Esophagus squamous epithelium (tissue), 5 donors: ENCODE measurements around the gene DDO. TPM values are rescaled to one million over a fixed set of nuclear protein-coding genes. Genes with fewer than 3 reads are reported as not detected.
A peak's percentile ranks its signal among the peaks of the same experiment; 100 is the strongest.
"Not testable (repeated sequence)": the region's sequence is repeated elsewhere in the genome, so short reads cannot be mapped to it uniquely, and the experiment has no call there.

Source experiments
- DNase-seq: peaks from one replicate; lab custom pipeline; 2025; lab: John Stamatoyannopoulos, UW
- H3K27ac ChIP-seq, 4 donors: fragments of 200-600 bp; sonication (generic); one replicate each; pipeline ENCODE4 v1.5.1; 2016 to 2019; ENCODE audit warnings: mild to moderate bottlenecking in 1 of 4
- H3K27me3 ChIP-seq, 4 donors: fragments of 200-600 bp; sonication (generic); 1 replicate in 3 of 4; 2 replicates in 1 of 4; pipeline versions ENCODE4 v1.5.1 to v1.6.0; 2017 to 2021; ENCODE audit warnings: antibody characterized with exemption in 1 of 4
- H3K36me3 ChIP-seq, 3 donors: fragments of 200-600 bp; sonication (generic); one replicate each; pipeline ENCODE4 v1.5.1; 2016 to 2019
- H3K4me1 ChIP-seq, 3 donors: fragments of 200-600 bp; sonication (generic); one replicate each; pipeline ENCODE4 v1.5.1; 2017 to 2019
- H3K4me3 ChIP-seq, 4 donors: fragments of 200-600 bp; sonication (generic); 1 replicate in 3 of 4; 2 replicates in 1 of 4; pipeline ENCODE4 v1.5.1; 2016 to 2019; ENCODE audit warnings: mild to moderate bottlenecking in 2 of 4, moderate library complexity in 1 of 4
- H3K9me3 ChIP-seq, 3 donors: fragments of 200-600 bp; sonication (generic); one replicate each; pipeline ENCODE4 v1.5.1; 2016 to 2019
- POLR2A ChIP-seq, 4 donors: fragments of 450-650 bp; IDR thresholded peaks; one replicate each; pipeline ENCODE4 v1.6.1; 2017; ENCODE audit warnings: antibody characterized with exemption in 4 of 4, mild to moderate bottlenecking in 4 of 4, moderate library complexity in 3 of 4
- WGBS, 2 donors: methylation state at CpG; one replicate each; pipeline ENCODE4 v1.1.5; 2018; 5-methylcytosine and 5-hydroxymethylcytosine counted together
- intact Hi-C: fragments of 100-400 bp; cut with DNase I; formaldehyde crosslinking; loops from one replicate; pipeline ENCODE4 v1.15.0; 2022
- total RNA-seq, 4 donors: library from RNA; depleted of rRNA; stranded (reverse); fragments of >200 nt; gene quantifications; one replicate each; pipeline ENCODE4 v1.1.0, GENCODE V29; 2016
- TF ChIP-seq, protein P1 (sequence below), 6 experiments: fragments of 450-650 bp in 4 of 6; fragments of 200-600 bp in 2 of 6; sonication (generic) in 2 of 6; IDR thresholded peaks; one replicate each; pipeline ENCODE4 v1.5.1; 2016 to 2019; ENCODE audit warnings: antibody characterized with exemption in 6 of 6, mild to moderate bottlenecking in 4 of 6, moderate library complexity in 4 of 6
- donor health status: DM: yes; HTN: yes; CAD: no.

DDO gene
- total RNA-seq, 4 donors from 2014 or later = 0.57 to 0.79 TPM; not detected in 2

DNA sequence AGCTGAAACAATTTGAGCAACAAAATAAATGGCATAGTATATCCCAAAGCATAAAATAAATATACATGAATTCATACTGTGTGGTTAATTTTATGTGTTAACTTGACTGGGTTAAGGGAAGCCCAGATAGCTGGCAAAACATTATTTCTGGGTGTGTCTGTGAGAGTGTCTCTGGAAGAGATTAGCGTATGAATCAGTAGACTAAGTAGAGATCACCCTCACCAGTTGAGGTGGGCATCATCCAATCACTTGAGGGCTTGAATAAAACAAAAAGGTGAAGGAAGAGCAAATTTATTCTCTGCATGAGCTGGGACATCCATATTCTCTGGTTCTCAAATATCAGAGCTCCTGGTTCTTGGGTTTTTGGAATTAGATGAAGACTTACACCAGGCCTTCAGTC, 43.1 kb upstream of the DDO start:
- H3K4me3 ChIP-seq = no peak overlapping the region
- no peaks in the 10 kb centered on the region for H3K36me3 ChIP-seq
- peaks cover 0 to 4% (median 0%) of the 10 kb centered on the region in 4 donors for H3K27me3 ChIP-seq
- TF ChIP-seq POLR2A (IDR thresholded peaks at IDR 0.05) = no peak
- TF ChIP-seq, protein P1, sequence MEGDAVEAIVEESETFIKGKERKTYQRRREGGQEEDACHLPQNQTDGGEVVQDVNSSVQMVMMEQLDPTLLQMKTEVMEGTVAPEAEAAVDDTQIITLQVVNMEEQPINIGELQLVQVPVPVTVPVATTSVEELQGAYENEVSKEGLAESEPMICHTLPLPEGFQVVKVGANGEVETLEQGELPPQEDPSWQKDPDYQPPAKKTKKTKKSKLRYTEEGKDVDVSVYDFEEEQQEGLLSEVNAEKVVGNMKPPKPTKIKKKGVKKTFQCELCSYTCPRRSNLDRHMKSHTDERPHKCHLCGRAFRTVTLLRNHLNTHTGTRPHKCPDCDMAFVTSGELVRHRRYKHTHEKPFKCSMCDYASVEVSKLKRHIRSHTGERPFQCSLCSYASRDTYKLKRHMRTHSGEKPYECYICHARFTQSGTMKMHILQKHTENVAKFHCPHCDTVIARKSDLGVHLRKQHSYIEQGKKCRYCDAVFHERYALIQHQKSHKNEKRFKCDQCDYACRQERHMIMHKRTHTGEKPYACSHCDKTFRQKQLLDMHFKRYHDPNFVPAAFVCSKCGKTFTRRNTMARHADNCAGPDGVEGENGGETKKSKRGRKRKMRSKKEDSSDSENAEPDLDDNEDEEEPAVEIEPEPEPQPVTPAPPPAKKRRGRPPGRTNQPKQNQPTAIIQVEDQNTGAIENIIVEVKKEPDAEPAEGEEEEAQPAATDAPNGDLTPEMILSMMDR (IDR thresholded peaks at IDR 0.05) = no peak
- 93 to 95% methylated on average over 1 of the region's 1 CpG for WGBS, 2 donors
- H3K9me3 ChIP-seq = peaks cover 0 to 24% (median 21%) of the 10 kb centered on the region in 3 donors
- no peak for DNase-seq
- no peaks in the 10 kb centered on the region for H3K4me1 ChIP-seq
- intact Hi-C loops = no loop called here
- H3K27ac ChIP-seq = no peak overlapping the region

DNA sequence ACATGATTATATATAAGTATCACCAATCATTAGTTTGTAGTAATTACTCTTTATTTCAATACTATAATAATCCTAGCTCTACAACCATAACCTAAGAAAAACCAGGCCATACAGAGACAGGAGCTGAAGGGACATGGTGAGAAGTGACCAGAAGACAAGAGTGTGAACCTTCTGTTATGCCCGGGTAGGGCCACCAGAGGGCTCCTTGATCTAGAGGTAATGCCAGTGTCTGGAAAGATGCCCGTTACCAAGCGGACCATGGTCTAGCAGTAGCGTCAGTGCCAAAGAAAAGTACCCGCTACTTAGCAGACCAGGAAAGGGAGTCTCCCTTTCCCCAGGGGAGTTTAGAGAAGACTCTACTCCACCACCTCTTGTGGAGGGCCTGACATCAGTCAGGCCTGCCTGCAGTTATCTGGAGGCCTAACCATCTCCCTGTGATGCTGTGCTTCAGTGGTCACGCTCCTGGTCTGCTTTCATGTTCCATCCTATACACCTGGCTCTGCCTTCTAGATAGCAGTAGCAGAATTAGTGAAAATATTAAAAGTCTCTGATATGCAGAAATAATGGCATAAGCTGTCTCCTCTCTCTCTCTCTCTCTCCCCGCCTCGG, 42.3 kb upstream of the DDO start:
- DNase-seq, H3K36me3 ChIP-seq, intact Hi-C loops, H3K27me3 ChIP-seq, H3K27ac ChIP-seq, H3K4me1 ChIP-seq, H3K4me3 ChIP-seq: not testable (repeated sequence)
- H3K9me3 ChIP-seq = peaks cover 0 to 16% (median 16%) of the 10 kb centered on the region in 3 donors
- WGBS, 2 donors = 59 to 84% methylated on average over 8 of the region's 8 CpGs
- TF ChIP-seq, protein P1 (IDR thresholded peaks at IDR 0.05) = peak in 4 of 6 experiments; percentile 18 to 51 (median 22)

DNA sequence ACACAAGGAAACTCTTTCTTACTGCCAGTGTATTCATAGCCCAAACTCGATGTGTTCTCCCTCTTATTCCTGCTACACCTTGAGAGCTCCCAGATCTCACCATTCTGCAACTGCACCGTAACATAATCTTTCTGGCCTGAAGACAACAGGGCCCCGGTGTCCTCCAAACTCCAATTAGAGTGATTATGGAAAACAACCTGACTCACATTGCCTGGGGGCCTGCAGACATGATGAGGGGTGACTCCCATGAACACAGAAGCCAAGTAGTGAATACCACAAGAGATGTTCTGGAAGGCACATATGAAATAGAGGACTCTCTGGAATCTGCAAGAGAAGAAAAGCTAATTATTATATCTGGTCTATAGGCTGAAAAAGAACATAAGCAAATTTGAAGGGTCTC, 41.3 kb upstream of the DDO start:
- no peaks in the 10 kb centered on the region for H3K36me3 ChIP-seq
- H3K9me3 ChIP-seq = peaks cover 0 to 8% (median 6%) of the 10 kb centered on the region in 3 donors
- no peak overlapping the region for H3K4me3 ChIP-seq
- intact Hi-C loops = no loop called here
- H3K4me1 ChIP-seq = no peaks in the 10 kb centered on the region
- no peak for DNase-seq
- H3K27me3 ChIP-seq = peaks cover 0 to 4% (median 0%) of the 10 kb centered on the region in 4 donors
- WGBS, 2 donors = 54 to 59% methylated on average over 3 of the region's 3 CpGs
- TF ChIP-seq, protein P1 (IDR thresholded peaks at IDR 0.05) = no peak
- TF ChIP-seq POLR2A (IDR thresholded peaks at IDR 0.05) = no peak
- H3K27ac ChIP-seq = no peak overlapping the region

DNA sequence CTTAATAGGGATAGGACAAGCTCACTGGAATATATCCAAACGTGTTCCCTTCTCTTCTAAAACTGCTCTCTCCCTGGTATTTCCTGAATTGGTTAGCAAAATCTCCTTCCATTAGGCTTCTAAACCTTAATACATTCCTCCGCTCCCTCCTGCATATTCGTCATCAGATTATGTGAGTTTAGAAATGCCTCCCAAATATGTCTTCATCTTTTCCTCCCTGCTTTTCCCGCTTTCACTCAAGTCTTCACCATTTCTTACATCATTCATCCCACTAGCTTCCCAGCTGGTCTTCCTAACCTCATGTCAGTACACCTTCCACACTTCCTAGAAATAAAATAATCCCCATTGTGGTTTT, 34.1 kb upstream of the DDO start:
- Histone ChIP-seq H3K4me3 (no peak overlapping the region), H3K4me1 (no peaks in the 10 kb centered on the region), H3K27me3 (peaks cover 0 to 5% (median 0%) of the 10 kb centered on the region in 4 donors), H3K9me3 (no peaks in the 10 kb centered on the region), H3K36me3 (no peaks in the 10 kb centered on the region), H3K27ac (no peak overlapping the region)
- DNase-seq = no peak
- WGBS, 2 donors = 71 to 79% methylated on average over 4 of the region's 4 CpGs
- intact Hi-C loops = no loop called here
- TF ChIP-seq POLR2A (IDR thresholded peaks at IDR 0.05) = no peak

DNA sequence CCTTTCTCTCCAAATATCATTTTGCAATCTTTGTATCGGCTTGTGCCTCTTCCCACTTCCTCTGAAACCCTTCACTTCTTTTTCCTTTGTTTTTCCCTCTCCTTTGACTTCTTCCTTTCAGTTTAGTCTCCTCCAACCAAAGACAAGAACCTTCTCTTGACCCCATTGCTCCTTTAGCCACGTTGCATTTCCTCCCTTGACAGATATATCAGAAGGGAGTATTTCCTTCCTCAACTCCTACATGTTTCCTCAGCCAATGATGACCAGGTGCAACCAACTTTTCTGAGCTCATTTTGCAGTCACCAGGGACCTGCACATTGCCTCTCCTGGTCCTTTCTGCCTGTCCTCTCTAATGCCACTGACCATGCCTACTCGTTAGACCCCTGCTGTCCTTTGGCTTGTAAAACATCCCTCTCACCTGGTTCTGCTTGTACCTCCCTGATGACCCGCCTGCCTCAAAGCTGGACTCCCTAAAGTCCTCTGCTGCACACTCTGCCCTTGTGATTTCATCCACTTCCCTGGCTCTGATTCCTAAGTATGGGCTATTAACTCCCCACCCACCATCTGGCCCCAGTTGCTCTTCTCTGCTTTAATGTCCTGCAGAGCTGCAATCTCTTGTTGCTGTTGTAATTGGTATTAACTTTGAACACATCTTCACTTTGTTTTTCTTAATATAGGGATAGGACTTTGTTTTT, 33.6 kb upstream of the DDO start:
- Histone ChIP-seq H3K27ac (no peak overlapping the region), H3K27me3 (peaks cover 0 to 5% (median 0%) of the 10 kb centered on the region in 4 donors), H3K4me1 (no peaks in the 10 kb centered on the region), H3K4me3 (no peak overlapping the region), H3K9me3 (no peaks in the 10 kb centered on the region), H3K36me3 (no peaks in the 10 kb centered on the region)
- 40 to 43% methylated on average over 4 of the region's 4 CpGs for WGBS, 2 donors
- no peak for DNase-seq
- TF ChIP-seq, protein P1 (IDR thresholded peaks at IDR 0.05) = no peak
- TF ChIP-seq POLR2A (IDR thresholded peaks at IDR 0.05) = no peak
- intact Hi-C loops = no loop called here
